Skin epidermis (tissue), 12 donors: ENCODE data around the gene LINGO4.

Source experiments
- H3K27ac ChIP-seq, 21 experiments: fragments of 200-600 bp; sonication (generic) in 11 of 21; one replicate each; pipeline ENCODE4 v1.5.0; 2020; ENCODE audit warnings: mild to moderate bottlenecking in 3 of 21, inconsistent platforms in 2 of 21, moderate library complexity in 2 of 21
- H3K4me3 ChIP-seq, 7 experiments: fragments of 200-600 bp; sonication (generic) in 2 of 7; one replicate each; pipeline ENCODE4 v1.5.0; 2020; ENCODE audit warnings: inconsistent platforms in 2 of 7, mild to moderate bottlenecking in 2 of 7, moderate library complexity in 1 of 7

LINGO4 gene

GRCh38 chr1:151837197-151837596 is 32.0 kb upstream of the LINGO4 start:
- H3K4me3 ChIP-seq, result no peak overlapping the region
- H3K27ac ChIP-seq, result peak overlapping the region in 14 of 21 experiments; percentile 21 to 96 (median 90)

GRCh38 chr1:151835596-151835995 is 30.4 kb upstream of the LINGO4 start:
- Histone ChIP-seq H3K27ac (peak overlapping the region in 6 of 21 experiments; percentile 3 to 86 (median 32)), H3K4me3 (no peak overlapping the region)

GRCh38 chr1:151834239-151834638 is 29.0 kb upstream of the LINGO4 start:
- Histone ChIP-seq H3K27ac (peak overlapping the region in 6 of 21 experiments; percentile 15 to 86 (median 60)), H3K4me3 (no peak overlapping the region)

GRCh38 chr1:151833172-151833900 is 28.1 kb upstream of the LINGO4 start:
- H3K27ac ChIP-seq, result peak overlapping the region in 10 of 21 experiments; percentile 10 to 86 (median 78)
- no peak overlapping the region for H3K4me3 ChIP-seq

GRCh38 chr1:151832318-151832980 is 27.2 kb upstream of the LINGO4 start:
- Histone ChIP-seq H3K27ac (peak overlapping the region in 15 of 21 experiments; percentile 3 to 86 (median 76)), H3K4me3 (no peak overlapping the region)

GRCh38 chr1:151831605-151832004 is 26.4 kb upstream of the LINGO4 start, which contains the start of gene RORC:
RORC (minus strand) TSS chr1:151831802; CDS start chr1:151831764, 38 bp downstream.
- peak within 1 kb of the TSS in 19 of 21 experiments; percentile 7 to 86 (median 76) for H3K27ac ChIP-seq

GRCh38 chr1:151831256-151831591 is 26.0 kb upstream of the LINGO4 start:
- Histone ChIP-seq H3K27ac (peak overlapping the region in 17 of 21 experiments; percentile 7 to 86 (median 76)), H3K4me3 (peak overlapping the region in 5 of 7 experiments; percentile 1 to 48 (median 5))

More at GRCh38 chr1:151831605-151832004, 26.4 kb upstream of the LINGO4 start, which contains the start of gene RORC:
- H3K4me3 ChIP-seq, result peak within 1 kb of the TSS in 5 of 7 experiments; percentile 1 to 48 (median 5)

GRCh38 chr1:151830055-151830454 is 24.8 kb upstream of the LINGO4 start:
- H3K4me3 ChIP-seq, result no peak overlapping the region
- H3K27ac ChIP-seq, result peak overlapping the region in 12 of 21 experiments; percentile 33 to 82 (median 74)

GRCh38 chr1:151829352-151830046 is 24.3 kb upstream of the LINGO4 start:
- H3K27ac ChIP-seq, result peak overlapping the region in 14 of 21 experiments; percentile 0 to 82 (median 58)
- no peak overlapping the region for H3K4me3 ChIP-seq

- no peak overlapping the region for H3K4me3 ChIP-seq
- H3K27ac ChIP-seq, result peak overlapping the region in 13 of 21 experiments; percentile 0 to 82 (median 55)
These were observed 23.7 kb upstream of the LINGO4 start for GRCh38 chr1:151828921-151829320.

GRCh38 chr1:151827853-151828252 is 22.6 kb upstream of the LINGO4 start:
- no peak overlapping the region for H3K4me3 ChIP-seq
- H3K27ac ChIP-seq, result peak overlapping the region in 12 of 21 experiments; percentile 7 to 82 (median 44)

- Histone ChIP-seq H3K27ac (peak overlapping the region in 6 of 21 experiments; percentile 3 to 81 (median 32)), H3K4me3 (peak overlapping the region in 1 of 7 experiments; percentile 23)
These were observed 20.8 kb upstream of the LINGO4 start for GRCh38 chr1:151825751-151826660.

GRCh38 chr1:151825204-151825603 is 20.0 kb upstream of the LINGO4 start:
- H3K27ac ChIP-seq, result peak overlapping the region in 6 of 21 experiments; percentile 3 to 81 (median 32)

GRCh38 chr1:151823175-151823574 is 18.0 kb upstream of the LINGO4 start:
- peak overlapping the region in 3 of 21 experiments; percentile 12 to 81 (median 58) for H3K27ac ChIP-seq

More at GRCh38 chr1:151825204-151825603, 20.0 kb upstream of the LINGO4 start:
- peak overlapping the region in 1 of 7 experiments; percentile 23 for H3K4me3 ChIP-seq

GRCh38 chr1:151822404-151822803 is 17.2 kb upstream of the LINGO4 start:
- H3K4me3 ChIP-seq, result no peak overlapping the region
- peak overlapping the region in 3 of 21 experiments; percentile 12 to 81 (median 58) for H3K27ac ChIP-seq

More at GRCh38 chr1:151823175-151823574, 18.0 kb upstream of the LINGO4 start:
- no peak overlapping the region for H3K4me3 ChIP-seq

GRCh38 chr1:151820940-151821339 is 15.7 kb upstream of the LINGO4 start:
- Histone ChIP-seq H3K4me3 (no peak overlapping the region), H3K27ac (peak overlapping the region in 4 of 21 experiments; percentile 17 to 58 (median 41))

GRCh38 chr1:151819976-151820623 is 14.9 kb upstream of the LINGO4 start:
- peak overlapping the region in 4 of 21 experiments; percentile 17 to 58 (median 41) for H3K27ac ChIP-seq
- no peak overlapping the region for H3K4me3 ChIP-seq

GRCh38 chr1:151819227-151819835 is 14.1 kb upstream of the LINGO4 start:
- Histone ChIP-seq H3K27ac (peak overlapping the region in 1 of 21 experiments; percentile 62), H3K4me3 (no peak overlapping the region)
